Forelimb muscle (tissue), 1 donor: ENCODE measurements around the gene RALGAPA2. TPM values are rescaled to one million over a fixed set of nuclear protein-coding genes. Genes with fewer than 3 reads are reported as not detected.

Experiments used
- DNase-seq: peaks from one replicate; pipeline ENCODE4 v3.0.0-alpha.2; 2013; ENCODE audit warnings: low read depth
- polyA plus RNA-seq: library from polyadenylated mRNA; unstranded; fragments of 120-200 nt; gene quantifications from one replicate; pipeline ENCODE4 v1.2.1, GENCODE V29; 2013; ENCODE audit not compliant: insufficient read length

Gene RALGAPA2
- polyA plus RNA-seq, 1 donor: 8.0 TPM

DNA sequence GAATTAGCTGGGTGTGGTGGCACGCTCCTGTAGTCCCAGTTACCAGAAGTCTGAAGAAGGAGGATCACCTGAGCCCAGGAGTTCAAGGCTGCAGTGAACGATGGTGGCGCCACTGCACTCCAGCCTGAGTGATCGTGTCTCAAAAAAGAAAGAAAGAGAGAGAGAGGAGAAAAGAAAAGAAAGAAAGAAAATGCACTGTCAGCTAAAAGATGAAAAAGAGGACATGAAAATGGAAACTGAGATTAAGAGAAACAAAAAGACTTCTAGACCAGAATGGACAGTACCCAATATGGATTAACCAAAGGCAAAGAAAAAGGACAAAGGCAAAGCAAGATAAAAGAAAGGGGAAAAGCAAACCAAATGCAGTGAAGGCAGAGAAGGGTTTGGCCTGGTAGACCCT, 9.0 kb upstream of the RALGAPA2 start:
- DNase-seq: no peak

DNA sequence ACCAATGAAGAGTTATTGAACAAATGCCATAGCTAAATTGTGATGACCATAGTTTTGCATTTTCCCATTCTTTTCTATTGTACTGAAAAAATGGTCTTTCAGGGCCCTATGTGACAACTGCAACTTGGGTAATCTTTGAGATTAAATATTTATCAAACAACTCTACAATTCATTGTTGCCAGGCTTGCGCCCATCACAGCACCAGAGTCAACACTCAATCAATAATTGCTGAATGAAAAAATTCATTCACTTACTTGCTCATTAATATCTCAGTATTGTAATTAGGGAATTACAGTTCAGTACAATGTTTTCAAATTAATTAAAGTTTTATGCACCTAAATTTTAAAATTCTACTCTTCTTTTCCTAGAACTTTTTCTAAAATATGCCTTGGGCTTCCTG, 7.7 kb upstream of the RALGAPA2 start:
- no peak for DNase-seq

DNA sequence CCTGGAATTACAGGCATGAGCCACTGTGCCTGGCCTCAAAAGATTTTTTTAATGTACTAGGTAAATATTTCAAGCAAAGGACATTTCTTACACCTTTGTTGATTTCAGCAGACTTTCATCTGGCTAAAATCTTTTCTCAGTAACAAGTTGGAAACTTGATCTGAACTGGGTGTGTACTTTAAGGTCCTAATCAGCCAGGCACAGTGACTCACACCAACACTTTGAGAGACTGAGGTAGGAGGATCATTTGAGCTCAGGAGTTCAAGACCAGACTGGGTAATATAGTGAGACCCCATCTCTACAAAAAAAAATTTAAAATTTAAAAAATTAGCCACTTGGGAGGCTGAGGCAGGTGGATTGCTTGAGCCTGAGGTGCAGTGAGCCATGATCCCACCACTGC, 7.0 kb upstream of the RALGAPA2 start:
- no peak for DNase-seq

DNA sequence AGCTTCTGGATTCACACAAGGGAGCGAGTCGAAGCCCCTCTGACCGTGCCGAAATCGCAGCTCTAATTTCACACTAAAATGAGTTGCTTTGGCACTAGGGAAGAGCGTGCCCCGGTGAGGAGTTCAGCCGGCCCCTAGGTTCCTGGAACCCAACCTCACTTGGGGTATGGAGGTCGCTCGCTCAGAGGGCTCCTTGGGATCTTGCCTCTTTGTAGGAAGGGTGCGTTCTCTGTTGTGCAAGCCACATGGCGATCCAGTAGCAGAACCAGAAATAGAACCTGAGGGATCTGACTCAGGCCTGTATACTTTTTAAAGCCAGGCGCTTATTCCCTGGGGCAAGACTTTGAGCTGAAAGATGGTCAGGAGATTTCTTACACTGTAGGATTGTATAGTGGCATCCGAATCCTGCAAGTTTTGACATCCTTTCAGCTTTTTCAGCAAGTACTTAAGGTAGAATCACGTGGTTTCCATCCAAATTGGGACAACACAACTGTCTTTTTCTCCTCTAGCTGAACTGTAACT, 861 bp upstream of the RALGAPA2 start:
- no peak for DNase-seq

- DNase-seq: no peak
Measured at GRCh38 chr20:20712004-20712473, 405 bp downstream of the RALGAPA2 start.

DNA sequence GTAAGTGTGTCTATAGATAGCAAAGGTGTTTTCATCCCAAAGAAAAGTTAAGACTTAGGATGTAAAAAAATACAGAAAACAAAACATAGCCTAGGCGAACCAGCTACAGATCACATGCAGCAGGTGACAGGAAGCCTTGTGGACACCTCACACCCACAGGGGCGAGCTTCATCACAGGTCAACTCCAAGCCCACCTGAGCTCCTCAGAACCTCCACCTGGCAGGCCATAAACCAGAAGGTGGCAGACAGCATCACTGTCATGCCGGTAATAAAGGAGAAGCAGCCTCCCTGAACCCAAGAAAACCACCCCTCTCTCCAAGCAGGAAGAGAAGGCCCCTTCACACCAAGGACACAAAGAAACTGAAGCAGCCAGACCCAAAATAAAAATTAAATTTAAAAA, 1.0 kb downstream of the RALGAPA2 start:
- DNase-seq: no peak

DNA sequence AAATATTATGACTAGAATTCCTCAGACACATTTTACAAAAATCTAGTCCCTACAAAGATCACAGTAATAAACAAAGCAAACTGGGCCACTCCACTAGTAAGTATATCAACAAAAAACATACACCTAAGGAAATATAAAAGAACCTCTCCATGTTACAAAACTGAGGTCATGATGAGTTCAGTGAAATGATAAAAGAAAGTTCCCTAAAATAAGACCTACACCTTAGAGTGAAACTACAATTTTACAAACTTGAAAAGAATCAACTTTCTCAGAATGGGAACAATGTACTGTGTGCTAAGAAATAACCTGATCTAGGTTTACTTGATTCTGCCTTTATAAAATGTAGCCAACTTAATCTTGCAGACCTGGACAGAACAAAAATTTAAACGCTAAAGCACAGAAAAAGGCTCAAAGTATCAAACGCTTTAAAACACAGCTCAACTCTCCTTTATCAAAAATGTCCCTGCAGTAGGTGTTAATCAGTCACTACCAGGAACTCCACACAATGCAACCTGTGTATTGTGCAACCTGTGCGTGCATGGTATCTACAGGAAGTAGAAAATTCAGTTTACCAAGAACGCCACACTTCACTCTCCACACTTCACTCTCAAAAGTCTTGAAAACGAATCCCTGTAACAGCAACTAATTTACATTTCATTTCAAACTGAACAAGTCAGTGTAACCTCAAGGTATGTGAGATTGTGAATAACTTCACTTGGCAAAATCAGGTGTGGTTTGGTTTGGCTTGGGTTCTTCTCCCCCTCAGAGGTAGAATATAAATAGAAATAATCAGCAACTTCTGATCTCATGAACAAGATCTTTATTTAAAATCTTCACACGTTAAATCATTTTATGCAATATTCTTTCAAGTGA, 1.8 kb downstream of the RALGAPA2 start:
- DNase-seq: no peak

- no peak for DNase-seq
Measured at GRCh38 chr20:20709887-20710286, 2.6 kb downstream of the RALGAPA2 start.

DNA sequence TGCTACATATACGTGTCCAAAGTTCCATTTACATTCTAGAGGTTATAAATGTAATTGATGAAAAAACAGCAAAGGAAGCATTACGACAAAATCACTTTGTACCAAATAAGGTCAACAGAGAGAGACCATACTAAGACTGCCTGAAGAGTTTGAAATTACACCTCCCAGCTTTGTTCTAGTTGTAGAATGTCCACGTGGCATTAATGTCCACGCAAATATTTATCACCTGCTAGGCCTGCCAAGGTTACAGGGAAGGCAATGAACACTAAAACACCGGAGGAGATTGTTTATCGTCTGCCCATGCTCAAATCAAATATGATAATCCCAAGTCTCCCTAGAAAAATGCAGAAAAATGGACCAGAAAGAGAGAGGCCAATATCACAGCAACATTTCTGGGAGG, 6.2 kb downstream of the RALGAPA2 start:
- no peak for DNase-seq

DNA sequence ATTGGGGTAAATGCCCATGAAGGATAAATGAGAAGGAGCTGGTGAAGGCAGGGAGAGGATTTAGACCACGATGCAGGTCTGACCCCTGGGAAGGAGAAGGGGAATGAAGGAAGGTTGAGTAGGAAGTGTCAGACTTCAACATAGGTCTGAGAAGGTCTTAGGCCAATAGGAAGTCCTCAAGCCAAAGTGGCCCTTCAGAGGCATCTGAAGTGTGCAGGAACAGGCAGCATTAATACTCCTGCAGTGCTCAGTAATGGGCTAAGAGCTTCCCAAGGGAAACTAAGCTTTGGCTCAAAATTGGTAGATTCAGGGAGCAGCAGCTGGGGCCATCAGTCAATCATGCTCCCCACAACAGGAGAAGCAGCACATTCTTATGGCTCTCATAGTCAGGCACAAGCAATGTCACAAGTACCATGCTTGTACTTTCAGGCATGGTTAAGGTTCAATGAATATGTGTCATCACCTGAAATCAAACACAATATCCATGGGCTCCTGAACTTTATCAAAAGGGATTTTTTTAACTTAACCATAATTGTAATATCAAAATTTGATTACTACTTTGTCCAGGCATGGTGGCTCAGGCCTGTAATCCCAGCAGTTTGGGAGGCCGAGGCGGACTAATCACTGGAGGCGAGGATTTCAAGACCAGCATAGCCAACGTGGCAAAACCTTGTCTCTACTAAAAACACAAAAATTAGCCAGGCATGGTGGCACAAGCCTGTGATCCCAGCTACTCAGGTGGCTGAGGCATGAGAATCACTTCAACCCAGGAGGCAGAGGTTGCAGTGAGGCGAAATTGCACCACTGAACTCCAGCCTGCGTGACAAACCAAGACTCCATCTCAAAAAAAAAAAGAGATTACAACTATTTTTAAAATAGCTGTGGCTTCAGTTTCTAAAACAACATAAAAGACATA, 9.9 kb downstream of the RALGAPA2 start:
- no peak for DNase-seq

- no peak for DNase-seq
Measured at GRCh38 chr20:20699917-20700316, 12.5 kb downstream of the RALGAPA2 start.

DNA sequence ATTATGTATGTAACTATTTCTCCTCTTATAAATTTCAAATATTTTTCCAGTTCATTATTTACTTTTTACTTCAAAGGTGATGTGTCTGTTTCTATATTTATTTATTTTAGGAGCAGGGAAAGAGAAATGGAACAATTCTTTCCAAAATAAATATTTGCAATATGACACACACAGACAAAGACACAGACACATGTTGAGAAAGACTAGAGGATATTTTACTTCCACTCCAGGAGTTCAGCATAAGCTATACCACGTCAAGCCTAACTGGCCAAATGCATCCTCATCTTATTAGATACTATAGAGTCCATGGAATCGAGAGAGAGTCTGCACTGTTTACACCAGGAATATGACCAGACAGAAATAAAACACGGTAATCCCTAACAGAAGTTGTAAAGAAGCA, 13.3 kb downstream of the RALGAPA2 start:
- DNase-seq: no peak

GRCh38 chr20:20697325-20697845, 15.1 kb downstream of the RALGAPA2 start:
- no peak for DNase-seq

- no peak for DNase-seq
Measured at GRCh38 chr20:20695250-20695816, 17.1 kb downstream of the RALGAPA2 start.

DNA sequence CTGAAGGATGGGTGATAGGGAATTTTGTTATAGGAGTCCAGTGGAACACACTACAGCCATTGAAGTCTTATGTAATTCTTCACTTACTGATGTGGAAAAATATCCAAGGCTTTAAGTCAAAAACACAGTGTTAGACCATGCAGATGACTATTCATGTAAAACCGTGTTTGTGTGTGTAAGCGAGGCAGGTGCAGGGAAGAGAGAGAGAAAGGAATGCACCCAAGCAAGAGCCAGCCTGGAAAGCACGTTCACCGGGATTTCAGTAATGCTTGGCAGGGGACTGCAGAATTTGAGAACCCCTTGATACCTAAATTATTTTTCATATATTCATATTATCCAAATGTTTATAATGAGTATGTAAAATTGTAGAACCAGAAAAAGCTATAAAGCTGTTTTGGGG, 17.9 kb downstream of the RALGAPA2 start:
- no peak for DNase-seq

GRCh38 chr20:20692587-20692986, 19.9 kb downstream of the RALGAPA2 start:
- no peak for DNase-seq

GRCh38 chr20:20691477-20692235, 20.8 kb downstream of the RALGAPA2 start:
- DNase-seq: no peak

- DNase-seq: no peak
Measured at GRCh38 chr20:20690676-20691476, 21.6 kb downstream of the RALGAPA2 start.

GRCh38 chr20:20687319-20687718, 25.1 kb downstream of the RALGAPA2 start:
- DNase-seq: no peak

DNA sequence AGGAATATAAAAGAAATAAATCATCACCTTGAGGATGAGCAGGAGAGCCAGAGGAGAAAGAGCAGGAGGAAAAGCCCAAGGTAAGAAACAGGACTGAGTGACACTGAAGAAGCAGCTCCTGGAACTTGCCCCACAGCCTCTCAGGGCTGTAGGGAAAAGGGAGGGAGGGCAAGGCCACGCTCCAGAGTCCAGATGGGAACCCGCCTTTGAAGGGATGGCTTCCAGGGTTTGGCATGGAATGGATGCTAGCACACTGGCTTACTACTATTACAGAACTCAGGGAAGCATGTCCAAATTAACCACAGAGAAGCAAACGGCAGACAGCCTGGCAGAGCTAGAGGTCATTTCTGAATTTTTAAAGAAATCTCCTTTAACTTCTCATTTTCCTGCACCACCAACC, 26.8 kb downstream of the RALGAPA2 start:
- no peak for DNase-seq
